HG02642 (cell line): ENCODE data around the gene ABCB10.
"Not testable (repeated sequence)": the region's sequence is repeated elsewhere in the genome, so short reads cannot be mapped to it uniquely, and the experiment has no call there.

Experiments used
- ATAC-seq: cut with Tn5 transposase; IDR thresholded peaks from one replicate; pipeline ENCODE4 v1.9.1; 2021; ENCODE audit warnings: mild to moderate bottlenecking; ENCODE audit not compliant: unreplicated experiment, poor library complexity

Gene ABCB10

GRCh38 chr1:229574679-229575442, 16.4 kb upstream of the ABCB10 start:
- no peak for ATAC-seq

DNA sequence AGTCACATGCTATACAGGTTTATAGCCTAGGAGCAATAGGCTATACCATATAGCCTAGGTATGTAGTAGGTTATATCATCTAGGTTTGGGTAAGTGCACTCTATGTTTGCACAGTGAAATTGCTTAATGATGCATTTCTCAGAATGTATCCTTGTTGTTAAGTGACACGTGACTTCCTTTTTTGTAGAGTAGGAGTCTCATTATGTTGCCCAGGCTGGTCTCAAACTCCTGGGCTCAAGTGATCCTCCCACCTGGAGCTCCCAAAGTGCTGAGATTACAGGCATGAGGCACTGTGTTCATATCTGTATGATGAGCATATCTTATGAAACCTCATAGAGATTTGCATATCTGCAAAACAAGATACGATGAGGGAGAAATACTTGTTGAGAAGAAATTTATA, 13.8 kb upstream of the ABCB10 start:
- no peak for ATAC-seq

DNA sequence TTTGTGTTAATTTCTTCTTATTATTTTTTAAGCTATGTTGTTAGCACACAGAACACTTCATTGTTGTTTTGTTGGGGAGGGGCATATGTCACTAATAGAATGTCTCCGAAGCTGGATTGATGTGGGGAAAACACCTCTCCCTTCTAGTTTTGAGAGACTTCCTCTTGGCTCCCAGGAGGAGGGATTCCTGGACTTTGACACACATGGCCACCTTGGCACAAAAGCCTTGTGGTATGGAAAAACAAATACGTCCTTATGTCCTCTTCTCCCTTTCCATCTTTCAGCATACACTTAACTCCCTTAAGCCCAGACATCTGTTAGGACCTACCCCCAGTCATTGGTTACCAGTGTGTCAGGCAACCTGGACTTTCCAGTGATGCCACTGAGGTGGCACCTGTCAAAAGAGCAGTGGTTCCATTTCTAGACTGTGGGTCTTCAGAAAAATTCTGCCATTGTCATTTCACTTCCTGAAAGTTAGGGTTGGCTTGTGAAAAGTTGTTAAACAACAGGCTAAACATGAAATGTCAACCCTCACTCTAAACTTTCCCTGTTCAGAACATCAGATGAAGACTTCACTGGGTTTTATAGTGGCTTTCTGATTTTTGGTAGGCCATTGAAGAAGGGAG, 12.5 kb upstream of the ABCB10 start:
- ATAC-seq, result no peak

GRCh38 chr1:229570305-229570704, 11.8 kb upstream of the ABCB10 start:
- no peak for ATAC-seq

DNA sequence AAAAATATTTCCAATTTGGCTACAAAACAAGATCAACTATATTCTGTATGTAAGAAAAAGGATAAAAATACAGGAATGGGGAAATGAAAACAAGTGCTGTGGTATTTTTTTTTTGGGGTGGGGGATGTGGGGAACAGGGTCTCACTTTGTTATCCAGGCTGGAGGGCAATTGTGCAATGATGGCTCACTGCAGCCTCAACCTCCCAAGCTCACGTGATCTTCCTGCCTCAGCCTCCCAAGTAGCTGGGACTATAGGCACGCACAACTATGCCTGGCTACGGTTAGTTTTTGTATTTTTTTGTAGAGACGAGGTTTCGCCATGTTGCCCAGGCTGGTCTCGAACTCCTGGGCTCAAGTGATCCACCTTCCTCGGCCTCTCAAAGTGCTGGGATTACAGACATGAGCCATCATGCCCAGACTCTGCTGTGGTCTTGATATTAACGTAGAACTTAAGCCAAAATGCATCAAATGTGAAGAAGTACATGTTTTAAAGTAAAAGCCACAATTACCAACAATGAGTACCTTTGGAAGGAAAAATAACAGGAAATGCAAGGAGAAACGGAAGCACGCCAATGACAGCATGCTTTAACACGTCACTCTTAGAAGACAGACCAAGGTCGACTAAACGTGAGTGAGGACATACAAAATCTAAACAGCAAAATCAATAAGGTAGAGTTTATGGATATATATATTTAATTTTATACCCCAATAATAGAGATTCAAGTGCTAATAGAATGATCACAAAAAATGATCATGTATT, 8.8 kb upstream of the ABCB10 start:
- no peak for ATAC-seq

DNA sequence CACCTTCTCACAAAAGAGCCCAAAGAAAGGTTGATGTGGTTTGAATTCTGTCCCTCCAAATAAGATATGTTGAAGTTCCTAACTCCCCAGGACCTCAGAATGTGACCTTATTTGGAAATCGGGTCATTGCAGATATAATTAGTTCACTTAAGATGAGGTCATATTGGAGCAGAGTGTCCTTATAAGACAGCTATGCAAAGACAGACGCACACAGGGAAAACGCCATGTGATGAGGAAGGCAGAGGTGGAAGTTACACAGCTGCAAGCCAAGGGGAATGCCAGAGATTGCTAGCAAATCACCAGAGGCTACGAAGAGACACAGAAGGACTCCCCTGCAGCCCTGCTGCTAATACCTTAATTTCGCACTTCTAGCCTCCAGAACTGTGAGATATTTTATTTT, 5.2 kb upstream of the ABCB10 start:
- ATAC-seq, result no peak

GRCh38 chr1:229563241-229563640, 4.7 kb upstream of the ABCB10 start:
- no peak for ATAC-seq

- no peak for ATAC-seq
These were observed 4.2 kb upstream of the ABCB10 start for GRCh38 chr1:229562686-229563085.

- no peak for ATAC-seq
These were observed 2.6 kb upstream of the ABCB10 start for GRCh38 chr1:229561141-229561540.

- ATAC-seq, result not testable (repeated sequence)
These were observed 1.6 kb upstream of the ABCB10 start for GRCh38 chr1:229560124-229560523.

- not testable (repeated sequence) for ATAC-seq
These were observed 862 bp upstream of the ABCB10 start for GRCh38 chr1:229559336-229559801.

GRCh38 chr1:229557913-229558414, 543 bp downstream of the ABCB10 start:
- ATAC-seq, result peak; percentile 44

- ATAC-seq, result no peak
These were observed 1.2 kb downstream of the ABCB10 start for GRCh38 chr1:229557200-229557850.

DNA sequence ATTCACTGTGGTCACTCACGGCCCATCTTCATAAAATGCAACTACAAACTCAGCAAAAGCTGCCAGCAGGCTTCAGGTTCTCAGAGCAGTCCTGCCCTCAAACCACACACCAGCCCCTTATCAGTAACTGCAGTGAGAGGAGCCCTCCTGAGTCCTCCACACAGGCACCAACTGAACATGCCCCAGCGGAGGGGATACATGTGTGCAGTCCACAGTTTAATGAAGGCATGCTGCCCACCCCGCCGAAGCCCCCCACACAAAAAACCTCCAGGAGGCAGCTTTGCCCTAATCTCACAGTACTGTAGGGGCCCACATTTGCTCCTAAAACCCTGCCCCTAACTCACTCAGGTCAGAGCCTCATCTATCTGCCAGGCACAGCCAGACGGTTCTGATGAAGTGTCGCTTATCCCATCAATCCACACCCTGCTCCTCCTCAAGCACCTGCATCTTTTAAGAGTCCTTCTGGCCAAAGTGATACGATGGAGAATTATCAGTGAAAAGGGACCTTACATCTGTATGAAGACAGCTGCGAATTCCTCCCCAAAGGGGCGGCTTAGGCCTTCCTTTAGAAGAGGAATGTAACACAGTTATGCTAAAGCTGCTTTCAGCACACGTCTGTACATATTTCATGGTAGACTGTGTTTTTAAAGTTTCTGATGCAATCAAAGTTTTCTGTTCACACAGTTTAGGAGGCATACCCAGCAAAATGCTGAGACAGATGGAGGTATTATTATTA, 3.5 kb downstream of the ABCB10 start:
- no peak for ATAC-seq

DNA sequence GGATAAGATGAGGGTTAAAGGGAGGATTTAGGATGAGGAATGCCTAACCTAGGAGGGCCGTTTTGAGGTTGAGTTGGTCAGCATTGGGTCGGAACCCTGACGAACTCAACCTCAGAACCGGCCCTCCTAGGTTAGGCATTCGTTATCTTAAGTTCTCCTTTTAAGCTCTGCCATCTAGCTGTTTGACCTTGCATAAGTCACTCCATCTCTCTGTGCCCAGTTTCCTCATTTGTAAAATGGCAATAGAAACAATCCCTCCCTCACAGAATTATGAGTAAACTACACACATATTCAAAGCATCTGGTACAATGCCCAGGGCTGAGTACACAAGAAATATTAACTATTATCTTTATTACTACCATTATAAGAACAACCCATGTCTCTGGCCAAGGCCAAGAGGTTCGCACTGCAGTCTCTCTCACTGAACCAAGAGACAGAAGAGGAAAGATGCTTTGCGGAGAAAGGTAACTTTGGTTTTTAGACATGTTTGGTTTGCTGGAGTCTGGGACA, 4.8 kb downstream of the ABCB10 start:
- no peak for ATAC-seq

DNA sequence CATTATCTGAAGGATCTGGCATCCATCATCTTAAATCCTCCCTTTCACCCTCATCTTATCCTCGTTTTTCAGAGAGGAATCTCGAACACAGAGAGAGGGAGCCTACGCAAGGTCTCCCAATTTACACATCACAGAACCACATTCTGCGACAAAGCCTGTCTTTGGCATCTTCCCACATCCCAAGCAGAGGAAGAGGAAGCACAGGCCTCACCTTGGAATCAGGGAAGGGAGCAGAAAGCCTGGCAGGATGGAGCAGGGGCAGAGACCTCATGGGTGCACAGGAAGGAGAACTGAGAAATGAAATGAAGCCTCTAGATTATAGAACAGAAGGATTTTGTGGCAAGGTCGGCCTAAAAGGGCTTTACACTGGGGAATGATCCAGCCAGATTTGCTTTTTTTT, 5.8 kb downstream of the ABCB10 start:
- no peak for ATAC-seq

GRCh38 chr1:229550812-229551567, 7.5 kb downstream of the ABCB10 start:
- no peak for ATAC-seq

GRCh38 chr1:229547542-229547941, 11.0 kb downstream of the ABCB10 start:
- ATAC-seq, result no peak

DNA sequence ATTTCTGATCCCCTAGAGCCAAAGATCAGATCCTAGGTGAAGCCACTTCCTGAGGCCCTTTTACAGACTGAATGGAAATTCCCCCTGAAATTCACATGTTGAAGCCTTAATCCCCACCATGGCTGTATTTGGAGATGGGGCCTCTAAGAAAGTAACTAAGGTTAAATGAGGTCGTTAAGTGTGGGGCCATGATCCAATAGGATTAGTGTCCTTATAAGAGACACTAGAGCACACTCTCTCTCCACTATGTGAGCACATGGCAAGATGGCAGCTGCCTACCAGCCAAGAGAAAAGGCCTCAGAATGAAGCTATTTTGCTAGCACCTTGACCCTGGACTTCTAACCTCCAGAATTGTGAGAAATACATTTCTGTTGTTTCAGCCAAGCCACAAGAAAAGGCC, 13.9 kb downstream of the ABCB10 start:
- no peak for ATAC-seq
